Chondrocyte (in vitro differentiated cells): ENCODE results near the gene CNDP1. TPM values are rescaled to one million over a fixed set of nuclear protein-coding genes. Genes with fewer than 3 reads are reported as not detected.

Experiments used
- DNase-seq: peaks from one replicate; pipeline ENCODE4 v3.0.0; 2021; ENCODE audit warnings: mixed read lengths, low spot score
- H3K27ac Mint-ChIP-seq: one replicate; pipeline ENCODE4 v1.8.0; 2021; ENCODE audit warnings: mild to moderate bottlenecking, moderate library complexity, mixed read lengths; ENCODE audit not compliant: unreplicated experiment
- H3K27me3 Mint-ChIP-seq: 2 replicates; pipeline ENCODE4 v1.8.0; 2021; ENCODE audit warnings: low read depth, mixed read lengths
- H3K36me3 Mint-ChIP-seq: 2 replicates; pipeline ENCODE4 v1.8.0; 2021; ENCODE audit warnings: low read depth, mixed read lengths
- H3K4me1 Mint-ChIP-seq: 2 replicates; pipeline ENCODE4 v1.8.0; 2021; ENCODE audit warnings: low read depth, mild to moderate bottlenecking, mixed read lengths
- H3K4me3 Mint-ChIP-seq: one replicate; pipeline ENCODE4 v1.8.0; 2021; ENCODE audit warnings: mild to moderate bottlenecking, moderate library complexity, mixed read lengths; ENCODE audit not compliant: unreplicated experiment
- H3K9me3 Mint-ChIP-seq: 2 replicates; pipeline ENCODE4 v1.8.0; 2021; ENCODE audit warnings: low read depth, mixed read lengths
- CTCF ChIP-seq: fragments of 200-600 bp; sonication (generic); IDR thresholded peaks from 2 replicates; pipeline ENCODE4 v1.5.0; 2021; ENCODE audit warnings: antibody characterized with exemption, mild to moderate bottlenecking, moderate library complexity
- total RNA-seq: library from RNA; stranded (reverse); gene quantifications from 3 replicates; pipeline ENCODE4 v1.2.1, GENCODE V29; 2021

The CNDP1 gene
- total RNA-seq, 1 donor from 2014 or later, result 0.22 TPM

- no peaks in the 10 kb centered on the region for H3K9me3 Mint-ChIP-seq
- H3K4me1 Mint-ChIP-seq, result no peaks in the 10 kb centered on the region
- TF ChIP-seq CTCF, result no peak
- peaks cover 31% of the 10 kb centered on the region for H3K27me3 Mint-ChIP-seq
- H3K4me3 Mint-ChIP-seq, result no peak overlapping the region
- DNase-seq, result no peak
- H3K27ac Mint-ChIP-seq, result no peak overlapping the region
- H3K36me3 Mint-ChIP-seq, result no peaks in the 10 kb centered on the region
These were observed 40.6 kb downstream of the CNDP1 start for GRCh38 chr18:74574916-74575315.

DNA sequence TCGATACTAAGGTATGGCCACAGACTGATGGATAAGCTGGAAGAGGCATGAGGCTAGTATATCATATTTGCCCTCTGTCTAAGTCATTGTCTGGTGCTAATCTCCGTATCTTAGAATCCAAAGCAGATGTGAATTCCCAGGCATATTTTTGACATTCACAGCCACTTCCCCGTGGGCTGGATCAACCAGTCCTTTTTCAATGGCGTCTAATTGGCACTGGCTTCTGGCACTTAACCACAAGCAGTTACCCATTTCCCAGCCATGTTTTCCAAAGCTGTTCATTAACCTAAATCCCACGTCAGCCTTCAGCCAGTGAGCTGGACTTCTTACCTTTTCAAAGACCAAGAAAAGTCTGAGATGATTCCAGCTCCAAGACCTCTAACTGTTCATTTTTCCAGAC is 42.7 kb downstream of the CNDP1 start:
- no peaks in the 10 kb centered on the region for H3K36me3 Mint-ChIP-seq
- H3K4me3 Mint-ChIP-seq, result no peak overlapping the region
- no peak overlapping the region for H3K27ac Mint-ChIP-seq
- TF ChIP-seq CTCF, result no peak
- no peaks in the 10 kb centered on the region for H3K4me1 Mint-ChIP-seq
- peaks cover 27% of the 10 kb centered on the region for H3K27me3 Mint-ChIP-seq
- no peaks in the 10 kb centered on the region for H3K9me3 Mint-ChIP-seq
- no peak for DNase-seq

DNA sequence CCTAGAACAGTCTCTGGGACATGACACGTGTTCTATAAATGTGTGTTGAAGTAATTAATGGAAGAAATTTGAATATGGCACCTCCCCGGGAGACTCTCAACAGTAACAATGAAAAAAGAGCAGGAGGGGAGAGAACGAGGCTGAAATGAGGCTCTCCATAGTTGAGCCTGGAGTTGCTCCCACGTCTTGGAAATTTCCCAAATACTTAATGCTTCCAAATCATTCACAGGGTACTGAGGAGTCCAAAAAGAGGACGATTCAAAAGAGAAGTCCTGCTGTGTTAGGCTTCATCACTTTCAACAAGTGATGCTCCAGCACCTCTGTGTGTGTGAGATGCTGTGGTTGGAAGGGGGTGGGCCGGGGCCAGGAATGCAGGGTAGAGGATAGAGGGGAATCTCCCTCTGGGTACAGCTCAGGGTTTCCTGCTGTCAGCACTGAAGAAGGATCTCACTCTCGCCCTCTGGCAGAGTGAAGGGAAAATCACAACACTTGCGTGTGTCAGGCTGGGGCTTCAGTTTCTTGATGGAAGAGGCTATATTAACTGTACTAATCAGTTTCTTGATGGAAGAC is 45.3 kb downstream of the CNDP1 start:
- no peak for DNase-seq
- H3K9me3 Mint-ChIP-seq, result no peaks in the 10 kb centered on the region
- H3K4me3 Mint-ChIP-seq, result no peak overlapping the region

GRCh38 chr18:74582642-74583041 is 48.3 kb downstream of the CNDP1 start:
- H3K9me3 Mint-ChIP-seq, result no peaks in the 10 kb centered on the region

More for the DNA sequence above, 45.3 kb downstream of the CNDP1 start:
- TF ChIP-seq CTCF, result no peak
- no peaks in the 10 kb centered on the region for H3K36me3 Mint-ChIP-seq
- H3K27me3 Mint-ChIP-seq, result peaks cover 32% of the 10 kb centered on the region
- H3K4me1 Mint-ChIP-seq, result no peaks in the 10 kb centered on the region
- no peak overlapping the region for H3K27ac Mint-ChIP-seq

GRCh38 chr18:74587441-74587840 is 53.1 kb downstream of the CNDP1 start:
- Mint-ChIP-seq H3K4me1 (no peaks in the 10 kb centered on the region), H3K27ac (no peak overlapping the region), H3K9me3 (no peaks in the 10 kb centered on the region), H3K36me3 (no peaks in the 10 kb centered on the region), H3K27me3 (peaks cover 26% of the 10 kb centered on the region), H3K4me3 (no peak overlapping the region)
- no peak for TF ChIP-seq CTCF
- no peak for DNase-seq

More at GRCh38 chr18:74582642-74583041, 48.3 kb downstream of the CNDP1 start:
- TF ChIP-seq CTCF, result no peak
- Mint-ChIP-seq H3K4me1 (no peaks in the 10 kb centered on the region), H3K4me3 (no peak overlapping the region), H3K27ac (no peak overlapping the region), H3K36me3 (no peaks in the 10 kb centered on the region), H3K27me3 (peaks cover 41% of the 10 kb centered on the region)
- no peak for DNase-seq
